Sigmoid colon (tissue), 7 donors: ENCODE data around the gene S100P. TPM values are rescaled to one million over a fixed set of nuclear protein-coding genes. Genes with fewer than 3 reads are reported as not detected.
A peak's percentile ranks its signal among the peaks of the same experiment; 100 is the strongest.

ENCODE experiments used
- DNase-seq: peaks from one replicate; pipeline ENCODE4 v3.0.0-alpha.2; 2019
- H3K27ac ChIP-seq, 4 donors: fragments of 200-600 bp; sonication (generic); one replicate each; pipeline ENCODE4 v1.5.1; 2016 to 2019; ENCODE audit warnings: mild to moderate bottlenecking in 1 of 4
- H3K27me3 ChIP-seq, 3 donors: fragments of 200-600 bp; sonication (generic); one replicate each; pipeline ENCODE4 v1.5.1; 2019; ENCODE audit warnings: mild to moderate bottlenecking in 1 of 3
- H3K36me3 ChIP-seq, 4 donors: fragments of 200-600 bp; sonication (generic); one replicate each; pipeline ENCODE4 v1.5.1; 2016 to 2019
- H3K4me1 ChIP-seq, 4 donors: fragments of 200-600 bp; sonication (generic); one replicate each; pipeline ENCODE4 v1.5.1; 2017 to 2019
- H3K4me3 ChIP-seq, 4 donors: fragments of 200-600 bp; sonication (generic); one replicate each; pipeline ENCODE4 v1.5.1; 2017 to 2019; ENCODE audit warnings: mild to moderate bottlenecking in 2 of 4, moderate library complexity in 1 of 4
- H3K9me3 ChIP-seq, 4 donors: fragments of 200-600 bp in 3 of 4; sonication (generic) in 3 of 4; one replicate each; pipeline versions ENCODE4 v1.5.1 to v1.6.1; 2013 to 2019
- CTCF ChIP-seq, 4 experiments: fragments of 450-650 bp in 3 of 4; fragments of 200-600 bp in 1 of 4; IDR thresholded peaks; one replicate each; pipeline ENCODE4 v1.5.1; 2016 to 2019; ENCODE audit warnings: antibody characterized with exemption in 4 of 4, mild to moderate bottlenecking in 3 of 4, moderate library complexity in 2 of 4
- EP300 ChIP-seq, 4 donors: sonication (generic); formaldehyde crosslinking; IDR thresholded peaks; one replicate each; pipeline ENCODE4 v1.6.1; 2017; ENCODE audit warnings: antibody characterized with exemption in 4 of 4
- POLR2A ChIP-seq, 2 donors: fragments of 450-650 bp; IDR thresholded peaks; one replicate each; pipeline ENCODE4 v1.6.1; 2016; ENCODE audit warnings: antibody characterized with exemption in 2 of 2, mild to moderate bottlenecking in 2 of 2, moderate library complexity in 2 of 2
- POLR2AphosphoS5 ChIP-seq, 4 donors: sonication (generic); formaldehyde crosslinking; IDR thresholded peaks; one replicate each; pipeline ENCODE4 v1.6.1; 2017; ENCODE audit warnings: antibody characterized with exemption in 4 of 4
- WGBS, 2 donors: extraction: QIAGEN DNeasy Blood & Tissue Kit; methylation state at CpG; one replicate each; pipeline ENCODE4 v1.1.7; 2013; 5-methylcytosine and 5-hydroxymethylcytosine counted together
- intact Hi-C: fragments of 100-400 bp; cut with DNase I; formaldehyde crosslinking; loops from one replicate; pipeline ENCODE4 v1.15.1; 2023
- polyA plus RNA-seq, 3 donors: library from polyadenylated mRNA; stranded (reverse); fragments of 200-250 nt; gene quantifications; one replicate each; pipeline ENCODE4 v1.2.3, GENCODE V29; 2013
- total RNA-seq, 4 donors: library from RNA; depleted of rRNA; stranded (reverse); fragments of >200 nt; gene quantifications; one replicate each; pipeline ENCODE4 v1.1.0, GENCODE V29; 2016
- donor health status: healthy with polysubstance abuse.
- donor health status: Bipolar disorder and iron deficiency.
- donor health status: healthy.

The S100P gene
- total and polyA plus RNA-seq, 7 donors = 0.41 to 488 (median 253) TPM; not detected in 3

GRCh38 chr4:6658209-6658595, 35.5 kb upstream of the S100P start:
- no peak for DNase-seq
- Histone ChIP-seq H3K36me3 (no peaks in the 10 kb centered on the region), H3K27ac (peak overlapping the region; percentile 62 to 75 (median 70)), H3K27me3 (no peaks in the 10 kb centered on the region), H3K4me1 (peaks cover 0 to 15% (median 7%) of the 10 kb centered on the region in 4 donors), H3K4me3 (peak overlapping the region in 3 of 4 donors; percentile 40 to 52 (median 50)), H3K9me3 (no peaks in the 10 kb centered on the region)
- intact Hi-C loops = loop anchor here (2.0 kb wide), 1 partner anchor 17 kb away; the partner anchor contains the start of gene MRFAP1
- 83 to 94% methylated on average over 7 of the region's 7 CpGs for WGBS, 2 donors
- no peak for TF ChIP-seq POLR2A (IDR thresholded peaks at IDR 0.05)
- no peak for TF ChIP-seq CTCF (IDR thresholded peaks at IDR 0.05)
- no peak for TF ChIP-seq POLR2AphosphoS5 (IDR thresholded peaks at IDR 0.05)
- TF ChIP-seq EP300 (IDR thresholded peaks at IDR 0.05) = no peak

GRCh38 chr4:6658597-6659075, 35.0 kb upstream of the S100P start:
- 10 to 33% methylated on average over 52 of the region's 52 CpGs for WGBS, 2 donors
- Histone ChIP-seq H3K9me3 (no peaks in the 10 kb centered on the region), H3K4me1 (peaks cover 0 to 15% (median 7%) of the 10 kb centered on the region in 4 donors), H3K27ac (peak overlapping the region; percentile 62 to 75 (median 70)), H3K27me3 (no peaks in the 10 kb centered on the region), H3K36me3 (no peaks in the 10 kb centered on the region), H3K4me3 (peak overlapping the region; percentile 25 to 52 (median 45))
- TF ChIP-seq POLR2AphosphoS5 (IDR thresholded peaks at IDR 0.05) = no peak
- TF ChIP-seq CTCF (IDR thresholded peaks at IDR 0.05) = no peak
- TF ChIP-seq POLR2A (IDR thresholded peaks at IDR 0.05) = no peak
- no peak for DNase-seq
- intact Hi-C loops = loop anchor here (2.0 kb wide), 1 partner anchor 18 kb away; the partner anchor contains the start of gene MRFAP1

GRCh38 chr4:6659897-6660296, 33.8 kb upstream of the S100P start:
- peaks cover 0 to 27% (median 20%) of the 10 kb centered on the region in 4 donors for H3K4me1 ChIP-seq
- WGBS, 2 donors = 71 to 91% methylated on average over 2 of the region's 2 CpGs
- H3K27ac ChIP-seq = no peak overlapping the region
- DNase-seq = no peak
- H3K4me3 ChIP-seq = no peak overlapping the region
- intact Hi-C loops = loop anchor here (2.0 kb wide), 1 partner anchor 19 kb away; the partner anchor contains the start of gene MRFAP1
- peaks cover 0 to 1% (median 0%) of the 10 kb centered on the region in 3 donors for H3K27me3 ChIP-seq
- H3K9me3 ChIP-seq = no peaks in the 10 kb centered on the region
- no peaks in the 10 kb centered on the region for H3K36me3 ChIP-seq
- TF ChIP-seq CTCF (IDR thresholded peaks at IDR 0.05) = no peak
- no peak for TF ChIP-seq POLR2AphosphoS5 (IDR thresholded peaks at IDR 0.05)
- TF ChIP-seq POLR2A (IDR thresholded peaks at IDR 0.05) = no peak
- no peak for TF ChIP-seq EP300 (IDR thresholded peaks at IDR 0.05)

GRCh38 chr4:6660430-6660829, 33.2 kb upstream of the S100P start:
- 94 to 97% methylated on average over 3 of the region's 3 CpGs for WGBS, 2 donors
- H3K4me3 ChIP-seq = no peak overlapping the region
- no peaks in the 10 kb centered on the region for H3K36me3 ChIP-seq
- intact Hi-C loops = no loop called here
- H3K27me3 ChIP-seq = peaks cover 0 to 3% (median 0%) of the 10 kb centered on the region in 3 donors
- H3K9me3 ChIP-seq = no peaks in the 10 kb centered on the region
- no peak overlapping the region for H3K27ac ChIP-seq
- peaks cover 0 to 28% (median 20%) of the 10 kb centered on the region in 4 donors for H3K4me1 ChIP-seq
- no peak for TF ChIP-seq EP300 (IDR thresholded peaks at IDR 0.05)
- TF ChIP-seq CTCF (IDR thresholded peaks at IDR 0.05) = no peak
- TF ChIP-seq POLR2AphosphoS5 (IDR thresholded peaks at IDR 0.05) = no peak
- TF ChIP-seq POLR2A (IDR thresholded peaks at IDR 0.05) = no peak
- no peak for DNase-seq

- peaks cover 0 to 3% (median 0%) of the 10 kb centered on the region in 3 donors for H3K27me3 ChIP-seq
- H3K4me3 ChIP-seq = no peak overlapping the region
- H3K36me3 ChIP-seq = no peaks in the 10 kb centered on the region
- no peak for TF ChIP-seq POLR2A (IDR thresholded peaks at IDR 0.05)
- TF ChIP-seq CTCF (IDR thresholded peaks at IDR 0.05) = no peak
- no peak for TF ChIP-seq EP300 (IDR thresholded peaks at IDR 0.05)
- no peak for TF ChIP-seq POLR2AphosphoS5 (IDR thresholded peaks at IDR 0.05)
- no peak for DNase-seq
- WGBS, 2 donors = 94% methylated on average over 3 of the region's 3 CpGs
- H3K27ac ChIP-seq = no peak overlapping the region
- intact Hi-C loops = no loop called here
- peaks cover 0 to 28% (median 20%) of the 10 kb centered on the region in 4 donors for H3K4me1 ChIP-seq
- no peaks in the 10 kb centered on the region for H3K9me3 ChIP-seq
Observed at GRCh38 chr4:6662591-6662990, 31.1 kb upstream of the S100P start.
